Lung (tissue), 12 donors: ENCODE data around the gene PIGV. TPM values are rescaled to one million over a fixed set of nuclear protein-coding genes. Genes with fewer than 3 reads are reported as not detected.

Experiments
- ATAC-seq: fragments of 200-7000 bp; cut with Tn5 transposase; one replicate; pipeline ENCODE4 v1.9.1; 2020; ENCODE audit warnings: moderate number of reproducible peaks; ENCODE audit not compliant: insufficient read depth, low FRiP score
- DNase-seq, 3 donors: peaks; one replicate each; pipeline ENCODE4 v3.0.0-alpha.2; 2013 to 2017
- H3K27ac ChIP-seq, 2 donors: one replicate each; pipeline ENCODE4 v1.5.1; 2013; ENCODE audit warnings: mild to moderate bottlenecking in 2 of 2, moderate library complexity in 2 of 2, control low read depth in 1 of 2, inconsistent platforms in 1 of 2, low read depth in 1 of 2, low read length in 1 of 2
- H3K27me3 ChIP-seq, 3 donors: one replicate each; pipeline ENCODE4 v1.5.1; 2013; ENCODE audit warnings: low read length in 2 of 3; ENCODE audit not compliant: control insufficient read depth in 3 of 3, insufficient read depth in 3 of 3
- H3K36me3 ChIP-seq, 4 donors: one replicate each; pipeline ENCODE4 v1.5.1; 2013; ENCODE audit warnings: low read length in 4 of 4, mild to moderate bottlenecking in 1 of 4, moderate library complexity in 1 of 4; ENCODE audit not compliant: control insufficient read depth in 4 of 4, insufficient read depth in 4 of 4
- H3K4me1 ChIP-seq, 5 donors: one replicate each; pipeline ENCODE4 v1.5.1; 2013; ENCODE audit warnings: low read length in 5 of 5, mild to moderate bottlenecking in 2 of 5, moderate library complexity in 1 of 5; ENCODE audit not compliant: control insufficient read depth in 5 of 5, insufficient read depth in 5 of 5
- H3K4me3 ChIP-seq: one replicate; pipeline ENCODE4 v1.5.1; 2013; ENCODE audit warnings: mild to moderate bottlenecking, control low read depth, moderate library complexity
- H3K9ac ChIP-seq, 2 donors: one replicate each; pipeline ENCODE4 v1.5.1; 2013; ENCODE audit warnings: low read length in 2 of 2, control low read depth in 1 of 2; ENCODE audit not compliant: insufficient read depth in 1 of 2
- H3K9me3 ChIP-seq, 4 donors: one replicate each; pipeline ENCODE4 v1.5.1; 2013; ENCODE audit warnings: low read length in 3 of 4, mild to moderate bottlenecking in 1 of 4, moderate library complexity in 1 of 4; ENCODE audit not compliant: control insufficient read depth in 4 of 4, insufficient read depth in 3 of 4
- CTCF ChIP-seq: IDR thresholded peaks from 2 replicates; pipeline ENCODE4 v1.5.1; 2012; ENCODE audit warnings: mild to moderate bottlenecking; ENCODE audit errors: control extremely low read depth, extremely low read depth
- WGBS, 2 donors: extraction: QIAGEN DNeasy Blood & Tissue Kit; methylation state at CpG; one replicate each; pipeline ENCODE4 v1.1.7; 2013; 5-methylcytosine and 5-hydroxymethylcytosine counted together
- polyA plus RNA-seq, 2 donors: library from polyadenylated mRNA; stranded (reverse); fragments of 200-250 nt; gene quantifications; one replicate each; pipeline ENCODE4 v1.2.1, GENCODE V29; 2013
- total RNA-seq, 2 donors: library from RNA; depleted of rRNA in 1 of 2; stranded (reverse); fragments of >200 nt in 1 of 2; gene quantifications; one replicate each; pipeline ENCODE4 v1.2.1, GENCODE V29; 2014 to 2021
- donor health status: control.
- donor health status: control.
- donor health status: Bipolar disorder and iron deficiency.
- donor health status: healthy.
- donor health status: DM: yes; HTN: yes; CAD: no.

The PIGV gene
- total and polyA plus RNA-seq, 4 donors, result 6.8 to 14.3 (median 13.0) TPM

GRCh38 chr1:26758358-26758757 lies 29.4 kb upstream of the PIGV start:
- H3K36me3 ChIP-seq, result peaks cover 22 to 45% (median 37%) of the 10 kb centered on the region in 4 donors

GRCh38 chr1:26759531-26759930 lies 28.2 kb upstream of the PIGV start:
- peaks cover 22 to 47% (median 38%) of the 10 kb centered on the region in 4 donors for H3K36me3 ChIP-seq

More at GRCh38 chr1:26758358-26758757, 29.4 kb upstream of the PIGV start:
- DNase-seq (no peak), ATAC-seq (no peak)
- no peak for TF ChIP-seq CTCF
- H3K27me3 ChIP-seq, result no peaks in the 10 kb centered on the region
- no peak overlapping the region for H3K9ac ChIP-seq
- H3K4me3 ChIP-seq, result no peak overlapping the region
- WGBS, 2 donors, result 97 to 98% methylated on average over 3 of the region's 3 CpGs
- H3K27ac ChIP-seq, result no peak overlapping the region
- no peaks in the 10 kb centered on the region for H3K9me3 ChIP-seq
- H3K4me1 ChIP-seq, result peaks cover 0 to 12% (median 0%) of the 10 kb centered on the region in 5 donors

GRCh38 chr1:26761217-26761616 lies 26.5 kb upstream of the PIGV start:
- WGBS, 2 donors, result 63% methylated on average over 3 of the region's 3 CpGs
- Histone ChIP-seq H3K4me1 (peaks cover 0 to 4% (median 0%) of the 10 kb centered on the region in 5 donors), H3K27ac (no peak overlapping the region), H3K9me3 (no peaks in the 10 kb centered on the region), H3K36me3 (peaks cover 24 to 50% (median 40%) of the 10 kb centered on the region in 4 donors), H3K9ac (no peak overlapping the region), H3K4me3 (no peak overlapping the region), H3K27me3 (no peaks in the 10 kb centered on the region)
- ATAC-seq (no peak), DNase-seq (no peak)
- TF ChIP-seq CTCF, result no peak

More at GRCh38 chr1:26759531-26759930, 28.2 kb upstream of the PIGV start:
- no peak overlapping the region for H3K9ac ChIP-seq
- no peak for TF ChIP-seq CTCF
- H3K9me3 ChIP-seq, result no peaks in the 10 kb centered on the region
- DNase-seq (no peak), ATAC-seq (no peak)
- H3K27me3 ChIP-seq, result no peaks in the 10 kb centered on the region
- no peak overlapping the region for H3K4me3 ChIP-seq
- peaks cover 0 to 6% (median 0%) of the 10 kb centered on the region in 5 donors for H3K4me1 ChIP-seq
- H3K27ac ChIP-seq, result no peak overlapping the region

- Histone ChIP-seq H3K4me1 (peaks cover 9 to 21% (median 16%) of the 10 kb centered on the region in 5 donors), H3K9me3 (no peaks in the 10 kb centered on the region), H3K27me3 (no peaks in the 10 kb centered on the region), H3K36me3 (peaks cover 43 to 68% (median 56%) of the 10 kb centered on the region in 4 donors), H3K9ac (peak overlapping the region in 1 of 2 donors; percentile 51), H3K27ac (peak overlapping the region in 1 of 2 donors; percentile 35), H3K4me3 (no peak overlapping the region)
- DNase-seq (no peak), ATAC-seq (no peak)
- 81 to 89% methylated on average over 4 of the region's 4 CpGs for WGBS, 2 donors
- TF ChIP-seq CTCF, result no peak
Observed at GRCh38 chr1:26767714-26768113, 20.0 kb upstream of the PIGV start.
